HG03354 (cell line): ENCODE results near the gene TMEM18.

Source experiments
- ATAC-seq: cut with Tn5 transposase; IDR thresholded peaks from one replicate; pipeline ENCODE4 v1.9.1; 2021; ENCODE audit warnings: mild to moderate bottlenecking; ENCODE audit not compliant: unreplicated experiment, poor library complexity, severe bottlenecking

The TMEM18 gene

DNA sequence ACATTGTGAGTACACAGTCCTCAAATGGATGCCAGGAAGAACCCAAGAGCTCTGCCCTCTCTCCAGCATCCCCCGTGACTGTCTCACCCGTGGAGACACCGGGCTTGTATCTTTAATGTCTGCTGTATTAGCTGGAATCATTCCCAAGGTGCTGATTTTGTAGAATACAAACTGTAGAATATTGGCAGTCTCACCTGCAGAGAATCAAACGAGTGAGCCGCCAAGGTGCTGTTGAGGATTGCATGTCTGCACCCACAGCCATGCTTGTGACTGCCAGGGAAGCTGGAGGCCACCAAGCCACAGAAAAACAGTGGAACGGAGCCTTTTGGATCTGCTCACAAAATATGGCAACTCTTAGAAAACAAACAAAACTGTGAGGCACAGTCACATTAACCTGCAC is 37.5 kb downstream of the TMEM18 start:
- ATAC-seq: no peak

GRCh38 chr2:637804-638203 is 39.4 kb downstream of the TMEM18 start:
- no peak for ATAC-seq

GRCh38 chr2:637406-637776 is 39.8 kb downstream of the TMEM18 start:
- ATAC-seq: no peak

GRCh38 chr2:636641-637405 is 40.4 kb downstream of the TMEM18 start:
- ATAC-seq: peak; percentile 76

DNA sequence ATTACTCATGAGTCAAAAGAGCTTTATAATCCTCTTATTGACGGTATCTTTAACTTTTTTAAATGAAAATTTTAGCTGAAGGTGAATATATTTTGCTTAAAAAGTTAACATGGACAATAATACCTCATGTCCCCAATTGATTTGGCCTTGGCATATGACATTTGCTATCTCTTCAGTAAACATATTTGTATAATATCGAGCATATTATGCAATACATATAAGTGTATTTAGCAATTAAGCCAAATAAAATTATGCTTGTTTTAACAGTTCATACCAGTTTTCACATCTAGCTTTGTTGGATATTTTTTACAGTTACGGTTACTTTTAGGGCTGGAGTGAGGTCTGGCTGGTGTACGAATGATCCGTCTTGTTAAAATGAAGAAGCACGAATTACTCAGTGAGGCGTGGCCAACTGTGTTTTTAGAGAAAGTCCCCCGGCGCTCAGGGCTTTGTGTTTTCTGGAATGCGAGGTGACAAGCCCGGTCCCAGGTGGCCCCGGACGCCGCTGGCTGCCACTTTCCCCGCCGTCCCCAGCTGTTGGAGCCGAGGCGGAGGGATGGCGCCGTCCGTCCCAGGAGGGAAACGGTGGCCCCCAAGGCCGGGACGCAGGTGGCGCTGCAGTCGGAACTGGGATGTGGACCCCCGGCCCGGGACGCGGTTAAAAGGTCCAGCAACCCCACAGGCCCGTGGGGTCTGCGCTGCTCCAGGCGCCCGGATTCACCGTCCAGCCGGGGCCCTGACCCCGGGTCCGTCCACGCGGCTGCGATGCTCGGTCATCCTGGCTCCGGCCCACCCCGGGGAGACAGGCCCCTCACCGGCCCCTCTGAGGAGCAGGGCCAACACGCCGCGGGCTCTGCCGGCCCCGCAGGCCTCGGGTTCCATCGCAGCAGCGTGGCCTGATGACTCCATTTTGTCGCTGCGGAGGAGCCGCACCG is 41.3 kb downstream of the TMEM18 start:
- no peak for ATAC-seq

- no peak for ATAC-seq
Measured at GRCh38 chr2:634636-635388, 42.4 kb downstream of the TMEM18 start.

DNA sequence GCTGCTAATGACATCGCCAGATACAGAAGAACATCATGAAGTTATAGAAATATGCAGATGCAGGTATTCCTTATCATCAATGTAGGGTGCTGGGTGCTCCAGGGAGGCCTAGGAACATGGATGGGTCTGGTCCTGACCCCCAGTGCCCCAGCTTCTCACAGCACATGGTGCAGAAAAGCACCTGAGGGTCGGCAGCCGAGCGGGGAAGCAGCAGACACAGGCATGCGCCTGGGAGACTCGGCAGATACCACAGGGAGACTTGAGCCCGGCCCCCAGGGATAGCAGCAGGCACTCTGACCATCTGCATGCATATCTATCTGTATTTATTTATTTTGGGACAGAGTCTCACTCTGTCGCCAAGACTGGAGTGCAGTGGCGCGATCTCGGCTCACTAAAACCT is 43.2 kb downstream of the TMEM18 start:
- ATAC-seq: no peak

DNA sequence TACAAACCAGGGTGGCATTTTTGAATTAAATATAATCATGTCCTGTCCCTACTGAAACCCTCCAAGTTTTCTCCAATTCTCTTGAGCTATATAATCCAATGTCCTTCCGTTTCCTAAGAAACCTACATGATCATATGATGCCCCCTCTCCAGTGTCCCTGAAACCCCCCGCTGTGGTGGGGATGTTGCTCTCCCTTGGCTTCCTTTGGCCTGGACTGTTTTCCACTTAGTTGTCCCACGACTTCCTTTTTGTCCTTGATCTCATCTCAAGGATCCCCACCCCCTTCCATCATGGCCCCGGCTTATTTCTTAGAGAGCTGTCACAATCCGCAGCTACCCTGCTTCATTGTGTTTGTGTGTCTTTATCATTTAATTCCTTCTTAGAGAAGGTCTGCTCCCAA is 43.8 kb downstream of the TMEM18 start:
- no peak for ATAC-seq

DNA sequence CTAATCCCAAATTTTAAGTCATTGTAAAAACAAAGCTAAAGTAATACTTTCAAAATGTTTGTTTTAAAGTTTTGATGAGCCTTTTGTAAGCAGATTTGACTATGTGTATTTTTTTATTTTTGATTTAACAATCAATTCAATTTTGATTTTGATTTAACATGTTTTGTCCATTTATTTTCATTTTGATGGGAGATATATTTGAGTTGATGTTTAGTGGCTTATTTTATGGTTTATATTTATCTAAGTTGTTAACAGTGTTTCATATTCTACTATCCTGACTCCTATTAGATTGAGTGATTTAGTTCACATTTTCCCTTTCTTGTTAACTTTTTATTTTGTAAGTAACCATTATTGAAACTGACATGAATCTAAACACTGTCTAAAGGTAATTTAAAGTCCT is 44.7 kb downstream of the TMEM18 start:
- no peak for ATAC-seq

GRCh38 chr2:631741-632140 is 45.5 kb downstream of the TMEM18 start:
- no peak for ATAC-seq

DNA sequence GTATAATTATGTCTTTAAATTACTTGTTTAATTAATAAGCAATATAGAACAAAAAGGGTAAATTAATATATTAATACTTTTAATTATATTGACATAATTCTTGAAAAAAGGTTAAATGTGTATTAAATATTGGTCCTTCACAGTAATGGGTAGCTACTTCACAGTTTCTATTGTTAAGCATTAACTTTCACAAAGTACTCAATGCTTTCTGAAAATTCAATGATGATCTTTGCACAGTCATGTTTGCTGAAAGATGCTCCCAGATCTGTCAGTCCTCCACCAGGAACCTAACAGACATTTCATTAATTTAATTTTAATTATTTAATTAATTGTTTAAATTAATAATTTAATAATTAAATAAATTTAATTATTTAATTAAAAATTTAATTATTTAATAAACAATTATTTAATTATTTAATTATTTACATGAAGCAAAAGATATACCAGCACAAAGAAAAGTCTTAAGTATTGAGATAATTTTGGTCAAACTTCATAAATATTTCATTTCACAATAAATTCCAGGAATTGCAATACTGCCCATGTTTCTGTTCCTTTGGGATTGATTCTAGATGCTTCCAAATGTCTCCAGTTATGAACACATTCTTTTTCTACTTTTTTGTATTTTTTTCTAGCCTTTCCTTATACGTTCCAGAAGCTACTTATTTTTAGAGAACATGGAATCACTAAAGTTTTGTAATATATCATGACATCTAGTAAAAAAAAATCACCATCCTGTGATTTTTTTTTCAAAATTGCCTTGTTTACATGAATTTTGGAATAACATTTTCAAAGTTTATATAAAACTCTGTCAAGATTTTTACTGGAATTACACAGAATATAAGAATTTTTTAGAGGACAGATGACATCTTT is 46.5 kb downstream of the TMEM18 start:
- ATAC-seq: no peak

DNA sequence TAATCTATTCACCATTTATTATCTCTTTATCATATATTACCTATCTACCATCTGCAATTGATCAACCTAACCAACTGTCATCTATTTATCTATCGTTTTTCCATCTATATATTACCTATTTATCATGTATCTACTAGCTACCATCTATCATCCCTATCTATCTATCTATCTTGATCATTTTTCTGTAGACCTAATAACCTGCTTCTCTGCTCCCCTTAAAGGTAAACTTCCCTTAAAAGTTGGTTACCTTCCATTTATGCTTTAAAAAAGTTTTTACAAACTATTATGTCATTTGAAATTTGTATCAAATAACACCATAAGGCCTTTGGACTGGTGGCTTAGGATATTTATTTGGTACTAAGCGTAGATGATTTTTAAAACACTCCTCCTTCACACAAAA is 47.2 kb downstream of the TMEM18 start:
- no peak for ATAC-seq

DNA sequence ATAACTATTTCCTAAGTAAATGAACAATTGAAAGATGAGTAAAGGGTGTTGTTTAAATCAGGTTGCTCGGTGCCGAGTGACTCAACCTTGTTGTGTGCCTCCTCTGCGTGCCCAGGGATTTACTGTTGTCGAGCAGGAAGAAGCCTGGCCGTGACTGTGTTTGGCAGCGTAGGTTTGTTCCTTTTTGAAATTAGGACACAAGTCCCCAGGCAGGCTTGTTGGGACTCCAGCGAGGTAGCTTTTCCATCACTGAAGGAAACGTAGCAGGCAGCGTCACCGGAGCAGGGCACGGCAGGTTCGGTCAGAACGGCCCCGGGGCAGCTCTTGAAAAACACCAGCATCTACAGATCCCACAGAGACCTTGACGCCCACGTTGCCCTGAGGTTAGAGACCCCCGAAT is 48.6 kb downstream of the TMEM18 start:
- no peak for ATAC-seq

DNA sequence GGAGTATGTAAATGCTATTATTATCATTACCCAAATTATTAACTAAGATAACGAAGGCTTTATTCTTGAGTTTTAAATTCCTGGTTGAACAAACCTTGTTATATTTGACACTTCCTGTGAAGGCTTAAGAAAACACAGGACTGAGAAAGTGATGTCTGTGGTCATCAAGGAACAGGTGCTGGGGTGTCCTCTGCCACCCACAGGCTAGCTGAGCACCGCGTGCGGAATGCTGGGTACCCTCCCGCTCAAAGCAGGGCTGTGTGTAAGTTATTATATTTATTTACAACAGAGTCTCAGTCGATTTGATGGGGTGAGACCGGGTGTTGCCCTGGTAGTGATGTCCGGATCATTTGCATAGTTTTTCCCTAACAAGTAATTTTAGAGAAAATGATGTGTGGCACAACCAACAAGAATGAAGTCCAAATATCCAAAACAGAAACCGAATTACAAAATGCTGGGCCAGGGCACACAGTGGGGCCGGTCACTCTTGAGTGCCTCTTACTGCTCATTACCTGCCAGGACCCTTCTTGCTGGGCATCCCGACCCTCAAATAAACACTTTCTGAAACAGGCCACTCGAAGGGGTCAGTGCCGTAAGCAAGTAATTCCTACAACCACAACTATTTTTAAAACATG is 49.2 kb downstream of the TMEM18 start:
- no peak for ATAC-seq

GRCh38 chr2:627340-627709 is 49.9 kb downstream of the TMEM18 start:
- no peak for ATAC-seq

DNA sequence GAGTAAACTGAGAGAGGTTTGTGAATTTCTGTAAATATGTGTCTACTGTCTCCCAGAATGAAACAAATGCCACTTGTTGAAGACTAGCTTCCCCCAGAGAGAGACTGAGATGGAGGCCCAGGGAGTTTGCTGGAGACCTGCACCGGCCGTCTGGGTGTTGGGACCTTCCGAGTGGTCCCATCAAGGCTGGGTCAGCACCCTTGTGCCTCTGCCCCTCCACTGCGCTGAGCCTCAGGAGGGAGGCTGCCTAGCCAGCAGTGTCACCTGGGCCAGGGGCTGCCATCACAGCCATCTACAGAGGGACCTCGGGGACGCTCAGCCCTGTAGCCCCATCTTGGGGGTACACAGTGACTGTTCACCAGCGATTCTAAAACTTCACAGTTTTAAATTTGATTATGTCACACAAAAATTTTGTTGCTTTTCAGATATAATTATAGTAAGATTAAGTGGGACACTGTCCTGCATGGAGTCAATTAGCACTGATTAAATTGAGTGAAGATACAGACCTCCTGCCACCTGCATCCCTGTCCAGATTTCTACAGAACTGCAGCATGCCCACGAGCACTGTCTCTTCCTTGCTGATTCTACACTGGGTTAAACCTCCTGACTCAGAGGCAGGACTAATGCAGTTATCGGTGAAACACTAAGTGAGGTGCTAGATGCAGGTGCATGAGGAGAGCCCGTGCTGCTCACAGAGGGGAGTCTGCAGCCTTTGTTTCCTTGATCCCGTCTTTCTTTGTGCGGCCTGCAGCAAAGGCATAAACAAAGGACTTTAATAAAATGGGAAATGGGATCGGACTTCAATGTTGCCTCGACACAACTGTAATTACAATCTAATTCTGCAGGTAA is 50.5 kb downstream of the TMEM18 start:
- ATAC-seq: no peak

- ATAC-seq: no peak
Measured at GRCh38 chr2:625415-626333, 51.5 kb downstream of the TMEM18 start.
